Endothelial cell of umbilical vein (primary cell): ENCODE data around the gene CRYBA4. TPM values are rescaled to one million over a fixed set of nuclear protein-coding genes. Genes with fewer than 3 reads are reported as not detected.

ENCODE experiments used
- BruUV-seq: library from RNA; stranded (reverse); fragments of 400-500 nt; replicated peaks from 2 replicates; lab custom pipeline; 2021; lab: Mats Ljungman, UMichigan
- CTCF ChIA-PET: fragments of 300-600, 350-600 bp; sonication (Branson Sonifier 250); formaldehyde crosslinking; loops from one replicate; lab custom pipeline; 2021; ENCODE audit warnings: antibody characterized with exemption, inconsistent platforms; lab: Charles Lee
- POLR2A ChIA-PET: fragments of 300-600, 350-600 bp; sonication (Branson Sonifier 250); formaldehyde crosslinking; loops from one replicate; lab custom pipeline; 2021; ENCODE audit warnings: antibody characterized with exemption, inconsistent platforms; lab: Charles Lee
- DNase-seq: peaks from one replicate; pipeline ENCODE4 v3.0.0-alpha.2; 2011; ENCODE audit warnings: low read depth, low spot score
- FAIRE-seq: peaks from 2 replicates; lab custom pipeline; 2011; peaks lifted over from hg19 to GRCh38; lab: Jason Lieb, UNC
- H2AFZ ChIP-seq: 2 replicates; pipeline ENCODE4 v1.6.0; 2012; ENCODE audit warnings: low read depth, low read length, control low read depth, inconsistent platforms
- H3K27ac ChIP-seq: 2 replicates; pipeline ENCODE4 v1.5.1; 2011; ENCODE audit warnings: low read depth, mild to moderate bottlenecking, control low read depth, low read length, moderate library complexity; ENCODE audit not compliant: insufficient read depth
- H3K27me3 ChIP-seq, 2 experiments: 2 replicates each; pipeline versions ENCODE4 v1.6.0 to v1.6.1; 2011; ENCODE audit warnings: low read length in 2 of 2, mixed read lengths in 1 of 2; ENCODE audit not compliant: control insufficient read depth in 2 of 2, insufficient read depth in 2 of 2
- H3K36me3 ChIP-seq, 2 experiments: 2 replicates in 1 of 2; 3 replicates in 1 of 2; pipeline ENCODE4 v1.5.1; 2011; ENCODE audit warnings: low read length in 2 of 2, mild to moderate bottlenecking in 1 of 2, moderate library complexity in 1 of 2; ENCODE audit not compliant: control insufficient read depth in 2 of 2, insufficient read depth in 2 of 2; ENCODE audit errors: extremely low read depth in 1 of 2
- H3K4me1 ChIP-seq: 3 replicates; pipeline ENCODE4 v1.5.1; 2011; ENCODE audit warnings: mild to moderate bottlenecking, low read length; ENCODE audit not compliant: control insufficient read depth, insufficient read depth; ENCODE audit errors: extremely low read depth
- H3K4me2 ChIP-seq: 2 replicates; pipeline ENCODE4 v1.6.1; 2011; ENCODE audit warnings: low read length, control low read depth, mixed read lengths; ENCODE audit not compliant: insufficient read depth
- H3K4me3 ChIP-seq, 3 experiments: fragments of 200-600 bp in 1 of 3; sonication (generic), shearing (Covaris generic) in 1 of 3; replicated peaks in 1 of 3; 2 replicates each; pipeline ENCODE4 v1.5.1; 2011 to 2016; ENCODE audit warnings: control low read depth in 3 of 3, low read length in 3 of 3, mild to moderate bottlenecking in 2 of 3, inconsistent platforms in 1 of 3, low read depth in 1 of 3, moderate library complexity in 1 of 3; ENCODE audit not compliant: insufficient read depth in 1 of 3
- H3K79me2 ChIP-seq: 2 replicates; pipeline ENCODE4 v1.6.0; 2012; ENCODE audit warnings: low read length, inconsistent platforms; ENCODE audit not compliant: control insufficient read depth, insufficient read depth
- H3K9ac ChIP-seq: replicated peaks from 2 replicates; pipeline ENCODE3; 2011; ENCODE audit warnings: low read length, control low read depth; ENCODE audit not compliant: insufficient read depth; ENCODE audit errors: extremely low read depth
- H3K9me1 ChIP-seq: replicated peaks from 3 replicates; pipeline ENCODE4 v1.6.0; 2011; ENCODE audit warnings: mild to moderate bottlenecking, low read length; ENCODE audit not compliant: control insufficient read depth, insufficient read depth; ENCODE audit errors: extremely low read depth
- H3K9me3 ChIP-seq: replicated peaks from 2 replicates; pipeline ENCODE4 v1.5.1; 2012; ENCODE audit warnings: low read length, inconsistent platforms; ENCODE audit not compliant: control insufficient read depth, insufficient read depth
- H4K20me1 ChIP-seq: replicated peaks from 2 replicates; pipeline ENCODE3; 2011; ENCODE audit warnings: mild to moderate bottlenecking, low read length; ENCODE audit not compliant: control insufficient read depth, insufficient read depth; ENCODE audit errors: extremely low read depth
- EZH2 ChIP-seq: IDR thresholded peaks from 2 replicates; pipeline ENCODE4 v1.6.1; 2012; ENCODE audit warnings: borderline replicate concordance, low read depth, mild to moderate bottlenecking, moderate library complexity, low read length, inconsistent platforms; ENCODE audit not compliant: severe bottlenecking
- FOS ChIP-seq: IDR thresholded peaks from 2 replicates; pipeline ENCODE4 v1.6.1; 2011; ENCODE audit warnings: mild to moderate bottlenecking, low read length, moderate library complexity, borderline replicate concordance; ENCODE audit not compliant: insufficient read depth
- GATA2 ChIP-seq: IDR thresholded peaks from 2 replicates; pipeline ENCODE4 v1.7.0; 2011; ENCODE audit warnings: low read depth, mild to moderate bottlenecking, moderate library complexity, mixed read lengths, low read length; ENCODE audit not compliant: insufficient read length, insufficient read depth
- JUN ChIP-seq: IDR thresholded peaks from 2 replicates; pipeline ENCODE4 v1.6.1; 2011; ENCODE audit warnings: borderline replicate concordance, low read depth; ENCODE audit not compliant: insufficient read length, insufficient read depth
- MYC ChIP-seq: IDR thresholded peaks from one replicate; pipeline ENCODE4 v1.6.1; 2011; ENCODE audit warnings: mild to moderate bottlenecking, low read depth, low read length
- POLR2A ChIP-seq: IDR thresholded peaks from 2 replicates; pipeline ENCODE4 v1.6.1; 2012; ENCODE audit warnings: low read depth, mild to moderate bottlenecking, control low read depth, low read length
- POLR2AphosphoS5 ChIP-seq: IDR thresholded peaks from 2 replicates; pipeline ENCODE4 v1.6.1; 2012; ENCODE audit warnings: low read depth, mild to moderate bottlenecking, control low read depth, low read length, moderate library complexity; ENCODE audit not compliant: insufficient read depth
- dilution Hi-C: fragments of 300-500 bp; cut with MboI; formaldehyde crosslinking; loops from one replicate; pipeline ENCODE4 v1.15.0; 2019; ENCODE audit warnings: low sequenced_read_pairs; ENCODE audit not compliant: extremely low pct_ligation_motif_present
- intact Hi-C: fragments of 100-400 bp; cut with micrococcal nuclease; formaldehyde crosslinking; loops from one replicate; pipeline ENCODE4 v1.10.0; 2022
- polyA plus RNA-seq, 4 experiments: library from polyadenylated mRNA; depleted of rRNA in 3 of 4; stranded (reverse) in 3 of 4; unstranded in 1 of 4; fragments of >200 nt; gene quantifications; 2 replicates each; pipeline versions ENCODE4 v1.2.1 to v1.2.3, GENCODE V29; 2011 to 2012; ENCODE audit warnings: missing spikeins in 1 of 4
- total RNA-seq: library from RNA; stranded (reverse); gene quantifications from 2 replicates; pipeline ENCODE4 v1.2.3, GENCODE V29; 2021
- TF ChIP-seq, protein P1 (sequence below), 2 donors: IDR thresholded peaks; 1 replicate in 1 of 2; 2 replicates in 1 of 2; pipeline ENCODE4 v1.5.1; 2011; ENCODE audit warnings: low read length in 2 of 2, mild to moderate bottlenecking in 2 of 2, moderate library complexity in 2 of 2, control low read depth in 1 of 2, inconsistent platforms in 1 of 2, low read depth in 1 of 2; ENCODE audit not compliant: insufficient read depth in 1 of 2; ENCODE audit errors: extremely low read depth in 1 of 2
- TF ChIP-seq, protein P2 (sequence below): IDR thresholded peaks from 2 replicates; pipeline ENCODE4 v1.6.1; 2011; ENCODE audit not compliant: insufficient read depth, insufficient read length

The CRYBA4 gene
- total and polyA plus RNA-seq, 2 donors (not counting 3 experiments of a cell fraction or from before 2014, with no cell fraction given), result not detected

DNA sequence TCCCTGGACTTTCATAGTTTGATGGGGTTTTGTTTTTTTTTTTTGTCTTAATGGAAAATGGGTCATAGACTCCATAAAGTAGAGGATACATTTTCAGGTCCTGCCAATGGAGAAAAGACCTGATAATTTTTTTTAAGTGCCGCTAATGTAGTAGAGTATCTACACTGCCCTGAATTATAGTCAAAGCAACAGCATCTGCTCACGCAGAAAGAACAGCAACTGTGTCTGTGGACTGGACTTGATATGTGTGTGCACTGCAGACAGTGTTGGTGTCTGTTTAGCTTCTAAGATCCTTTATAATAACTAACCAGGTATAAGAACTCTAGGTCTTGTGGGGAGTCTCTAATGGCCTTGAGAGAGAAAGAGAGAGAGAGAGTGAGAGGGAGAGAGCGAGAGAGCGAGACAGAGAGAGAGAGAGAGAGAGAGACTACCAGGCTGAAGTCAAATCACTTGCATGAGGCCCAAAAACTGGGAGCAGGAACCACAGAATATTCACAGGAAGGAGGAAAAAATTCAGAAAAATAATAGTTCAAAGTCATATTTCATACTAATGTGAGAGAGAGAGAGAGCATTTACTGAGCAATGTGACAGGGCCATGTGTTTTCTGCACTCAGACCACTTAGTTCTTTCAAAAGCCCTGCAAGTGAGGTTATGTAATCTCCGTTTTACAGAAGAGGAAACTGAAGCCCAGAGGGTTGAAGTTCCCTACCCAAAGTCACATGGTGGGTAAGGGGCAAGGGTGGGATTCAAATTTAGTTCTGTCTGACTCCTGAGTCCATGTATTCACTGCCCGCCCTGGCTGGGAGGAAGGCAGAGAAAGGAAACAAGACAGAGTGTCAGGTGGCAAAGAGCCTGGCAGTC is 27.0 kb downstream of the CRYBA4 start:
- POLR2A ChIA-PET, result no interaction called here
- Histone ChIP-seq H3K27ac (no peak overlapping the region), H2AFZ (no peak overlapping the region), H3K9ac (no peak overlapping the region), H3K27me3 (peaks cover 30 to 33% of the 10 kb centered on the region in 2 experiments), H3K36me3 (no peaks in the 10 kb centered on the region), H3K4me2 (no peak overlapping the region), H3K79me2 (no peaks in the 10 kb centered on the region), H3K9me3 (no peaks in the 10 kb centered on the region), H3K4me1 (peaks cover 5% of the 10 kb centered on the region), H4K20me1 (no peaks in the 10 kb centered on the region), H3K9me1 (no peaks in the 10 kb centered on the region), H3K4me3 (no peak overlapping the region)
- intact Hi-C loops (no loop called here), dilution Hi-C loops (no loop called here)
- FAIRE-seq (no peak), DNase-seq (no peak)
- TF ChIP-seq FOS, result no peak
- TF ChIP-seq, protein P1, sequence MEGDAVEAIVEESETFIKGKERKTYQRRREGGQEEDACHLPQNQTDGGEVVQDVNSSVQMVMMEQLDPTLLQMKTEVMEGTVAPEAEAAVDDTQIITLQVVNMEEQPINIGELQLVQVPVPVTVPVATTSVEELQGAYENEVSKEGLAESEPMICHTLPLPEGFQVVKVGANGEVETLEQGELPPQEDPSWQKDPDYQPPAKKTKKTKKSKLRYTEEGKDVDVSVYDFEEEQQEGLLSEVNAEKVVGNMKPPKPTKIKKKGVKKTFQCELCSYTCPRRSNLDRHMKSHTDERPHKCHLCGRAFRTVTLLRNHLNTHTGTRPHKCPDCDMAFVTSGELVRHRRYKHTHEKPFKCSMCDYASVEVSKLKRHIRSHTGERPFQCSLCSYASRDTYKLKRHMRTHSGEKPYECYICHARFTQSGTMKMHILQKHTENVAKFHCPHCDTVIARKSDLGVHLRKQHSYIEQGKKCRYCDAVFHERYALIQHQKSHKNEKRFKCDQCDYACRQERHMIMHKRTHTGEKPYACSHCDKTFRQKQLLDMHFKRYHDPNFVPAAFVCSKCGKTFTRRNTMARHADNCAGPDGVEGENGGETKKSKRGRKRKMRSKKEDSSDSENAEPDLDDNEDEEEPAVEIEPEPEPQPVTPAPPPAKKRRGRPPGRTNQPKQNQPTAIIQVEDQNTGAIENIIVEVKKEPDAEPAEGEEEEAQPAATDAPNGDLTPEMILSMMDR (IDR thresholded peaks at IDR 0.05; ENCODE audit: extremely low read depth in 1 of 2, insufficient read depth in 1 of 2, low read depth in 1 of 2, low read length in 2 of 2), result no peak
- TF ChIP-seq POLR2A, result no peak
- TF ChIP-seq, protein P2, sequence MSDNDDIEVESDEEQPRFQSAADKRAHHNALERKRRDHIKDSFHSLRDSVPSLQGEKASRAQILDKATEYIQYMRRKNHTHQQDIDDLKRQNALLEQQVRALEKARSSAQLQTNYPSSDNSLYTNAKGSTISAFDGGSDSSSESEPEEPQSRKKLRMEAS, result no peak
- no peak for TF ChIP-seq MYC
- no peak for TF ChIP-seq JUN
- TF ChIP-seq GATA2, result no peak
- TF ChIP-seq POLR2AphosphoS5, result no peak
- no peak for TF ChIP-seq EZH2
- CTCF ChIA-PET, result no interaction called here
- no TSS peak for BruUV-seq
